Measurements from ENCODE around the gene FOXA3. TPM values are rescaled to one million over a fixed set of nuclear protein-coding genes. Genes with fewer than 3 reads are reported as not detected.

The FOXA3 gene
- total RNA-seq, 6 experiments from 2014 or later = 18.2 to 36.1 (median 25.3) TPM

- intact Hi-C loops (cut with DNase I) = no loop called here
- 2% methylated on average over 29 of the region's 41 CpGs for WGBS (ENCODE audit: insufficient coverage, low coverage, low lambda C conversion rate, missing lambda C conversion rate)
- no peak for TF ChIP-seq CTCF (IDR thresholded peaks at IDR 0.05)
- TF ChIP-seq POLR2A (IDR thresholded peaks at IDR 0.05) = peak; percentile 78
- H3K9me3 ChIP-seq = no peaks in the 10 kb centered on the region
- peak overlapping the region in 2 of 3 donors; percentile 29 to 46 for H3K4me3 ChIP-seq
- ATAC-seq = peak; percentile 33 to 56 (median 48)
- H3K36me3 ChIP-seq = peaks cover 0 to 2% (median 0%) of the 10 kb centered on the region in 4 donors
- peak; percentile 76 to 86 (median 82) for DNase-seq
- peaks cover 0 to 83% (median 37%) of the 10 kb centered on the region in 4 donors for H3K4me1 ChIP-seq
- no peaks in the 10 kb centered on the region for H3K27me3 ChIP-seq
- peak overlapping the region; percentile 87 to 92 (median 91) for H3K27ac ChIP-seq
These were observed 12.5 kb downstream of the FOXA3 start for GRCh38 chr19:45876411-45877197.

- Histone ChIP-seq H3K4me3 (peak overlapping the region in 1 of 3 donors; percentile 24), H3K27me3 (no peaks in the 10 kb centered on the region), H3K36me3 (no peaks in the 10 kb centered on the region), H3K27ac (peak overlapping the region; percentile 87 to 92 (median 91)), H3K9me3 (no peaks in the 10 kb centered on the region), H3K4me1 (peaks cover 0 to 77% (median 32%) of the 10 kb centered on the region in 4 donors)
- WGBS (ENCODE audit: insufficient coverage, low coverage, low lambda C conversion rate, missing lambda C conversion rate) = 11% methylated on average over 8 of the region's 11 CpGs
- peak; percentile 90 to 95 (median 94) for DNase-seq
- TF ChIP-seq CTCF (IDR thresholded peaks at IDR 0.05) (no peak), POLR2A (IDR thresholded peaks at IDR 0.05) (peak; percentile 64)
- intact Hi-C loops (cut with DNase I) = no loop called here
- ATAC-seq = peak; percentile 46 to 66 (median 56)
These were observed 14.1 kb downstream of the FOXA3 start for GRCh38 chr19:45878043-45878794.

- peaks cover 0 to 81% (median 34%) of the 10 kb centered on the region in 4 donors for H3K4me1 ChIP-seq
- DNase-seq = no peak
- no peaks in the 10 kb centered on the region for H3K27me3 ChIP-seq
- no peak for ATAC-seq
- intact Hi-C loops (cut with DNase I) = no loop called here
- no peaks in the 10 kb centered on the region for H3K9me3 ChIP-seq
- TF ChIP-seq POLR2A (IDR thresholded peaks at IDR 0.05) (no peak), CTCF (IDR thresholded peaks at IDR 0.05) (no peak)
- WGBS (ENCODE audit: insufficient coverage, low coverage, low lambda C conversion rate, missing lambda C conversion rate) = 23% methylated on average over 5 of the region's 8 CpGs
- no peaks in the 10 kb centered on the region for H3K36me3 ChIP-seq
- H3K4me3 ChIP-seq = peak overlapping the region in 2 of 3 donors; percentile 19 to 24
- H3K27ac ChIP-seq = peak overlapping the region; percentile 66 to 91 (median 87)
These were observed 14.9 kb downstream of the FOXA3 start for GRCh38 chr19:45879055-45879454.

GRCh38 chr19:45879971-45880370 is 15.8 kb downstream of the FOXA3 start:
- intact Hi-C loops (cut with DNase I) = loop anchor here in 1 of 2 donors (10.0 kb wide), 1 partner anchor 65 kb away; the partner anchor contains the start of gene RSPH6A
- H3K4me1 ChIP-seq = peaks cover 0 to 81% (median 34%) of the 10 kb centered on the region in 4 donors
- 44% methylated on average over 2 of the region's 2 CpGs for WGBS (ENCODE audit: insufficient coverage, low coverage, low lambda C conversion rate, missing lambda C conversion rate)
- no peak overlapping the region for H3K4me3 ChIP-seq
- H3K36me3 ChIP-seq = no peaks in the 10 kb centered on the region
- H3K27me3 ChIP-seq = no peaks in the 10 kb centered on the region
- no peak for DNase-seq
- no peaks in the 10 kb centered on the region for H3K9me3 ChIP-seq
- peak overlapping the region in 2 of 3 donors; percentile 87 to 91 for H3K27ac ChIP-seq
- no peak for ATAC-seq
- TF ChIP-seq POLR2A (IDR thresholded peaks at IDR 0.05) (no peak), CTCF (IDR thresholded peaks at IDR 0.05) (no peak)
